T-helper 17 cell (primary cell): ENCODE results near the gene METTL13. TPM values are rescaled to one million over a fixed set of nuclear protein-coding genes. Genes with fewer than 3 reads are reported as not detected.
"Not testable (repeated sequence)": the region's sequence is repeated elsewhere in the genome, so short reads cannot be mapped to it uniquely, and the experiment has no call there.

Source experiments
- ATAC-seq: fragments of 150-1000 bp; cut with Tn5 transposase; 2 replicates; pipeline ENCODE4 v1.10.0; 2021; ENCODE audit warnings: mild to moderate bottlenecking, moderate library complexity
- DNase-seq, 3 donors: peaks; one replicate each; pipeline versions ENCODE4 v3.0.0 to v3.0.0-alpha.2; 2020 to 2021
- H3K9me3 ChIP-seq: one replicate; pipeline ENCODE4 v1.7.0; 2013; ENCODE audit warnings: low read length, mild to moderate bottlenecking; ENCODE audit not compliant: control insufficient read depth, poor library complexity, severe bottlenecking
- H3K27ac Mint-ChIP-seq: one replicate; pipeline ENCODE4 v1.8.0; 2022; ENCODE audit warnings: mild to moderate bottlenecking, moderate library complexity, mixed read lengths
- H3K27me3 Mint-ChIP-seq: one replicate; pipeline ENCODE4 v1.8.0; 2022; ENCODE audit warnings: mixed read lengths
- H3K36me3 Mint-ChIP-seq: one replicate; pipeline ENCODE4 v1.8.0; 2022; ENCODE audit warnings: low read depth, mixed read lengths
- H3K4me1 Mint-ChIP-seq: one replicate; pipeline ENCODE4 v1.8.0; 2022; ENCODE audit warnings: mild to moderate bottlenecking, mixed read lengths
- H3K4me3 Mint-ChIP-seq: one replicate; pipeline ENCODE4 v1.8.0; 2022; ENCODE audit warnings: mild to moderate bottlenecking, moderate library complexity, mixed read lengths
- total RNA-seq, 4 donors: library from RNA in 2 of 4; stranded (reverse) in 2 of 4; gene quantifications; one replicate each; pipeline ENCODE4 v1.2.3 and lab custom pipeline; 2022 to 2026

The METTL13 gene
- total RNA-seq, 2 donors from 2014 or later: 13.0 to 13.4 TPM

- H3K4me1 Mint-ChIP-seq: peaks cover 15% of the 10 kb centered on the region
- ATAC-seq: no peak
- no peaks in the 10 kb centered on the region for H3K9me3 ChIP-seq
- no peak overlapping the region for H3K4me3 Mint-ChIP-seq
- H3K27me3 Mint-ChIP-seq: no peaks in the 10 kb centered on the region
- no peak overlapping the region for H3K27ac Mint-ChIP-seq
- DNase-seq: no peak
- H3K36me3 Mint-ChIP-seq: peaks cover 14% of the 10 kb centered on the region
These were observed 17.7 kb downstream of the METTL13 start for GRCh38 chr1:171799166-171799565.

DNA sequence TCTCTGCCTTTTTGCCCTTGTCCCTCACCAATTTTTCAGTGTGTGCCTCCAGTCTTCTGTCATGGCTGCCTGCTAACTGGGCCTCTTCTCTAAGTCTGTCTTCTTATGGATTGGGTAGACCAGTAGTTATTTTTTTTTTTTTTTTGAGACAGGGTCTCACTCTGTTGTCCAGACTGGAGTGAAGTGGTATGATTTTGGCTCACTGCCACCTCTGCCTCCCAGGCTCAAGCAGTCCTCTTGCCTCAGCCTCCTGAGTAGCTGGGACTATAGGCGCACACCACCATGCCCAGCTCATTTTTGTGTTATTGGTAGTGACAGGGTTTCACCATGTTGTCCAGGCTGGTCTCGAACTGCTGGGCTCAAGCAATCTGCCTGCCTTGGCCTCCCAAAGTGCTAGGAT is 18.2 kb downstream of the METTL13 start:
- peaks cover 17% of the 10 kb centered on the region for H3K4me1 Mint-ChIP-seq
- not testable (repeated sequence) for H3K9me3 ChIP-seq, H3K27ac Mint-ChIP-seq, DNase-seq, H3K4me3 Mint-ChIP-seq, H3K27me3 Mint-ChIP-seq, ATAC-seq
- H3K36me3 Mint-ChIP-seq: peaks cover 14% of the 10 kb centered on the region

DNA sequence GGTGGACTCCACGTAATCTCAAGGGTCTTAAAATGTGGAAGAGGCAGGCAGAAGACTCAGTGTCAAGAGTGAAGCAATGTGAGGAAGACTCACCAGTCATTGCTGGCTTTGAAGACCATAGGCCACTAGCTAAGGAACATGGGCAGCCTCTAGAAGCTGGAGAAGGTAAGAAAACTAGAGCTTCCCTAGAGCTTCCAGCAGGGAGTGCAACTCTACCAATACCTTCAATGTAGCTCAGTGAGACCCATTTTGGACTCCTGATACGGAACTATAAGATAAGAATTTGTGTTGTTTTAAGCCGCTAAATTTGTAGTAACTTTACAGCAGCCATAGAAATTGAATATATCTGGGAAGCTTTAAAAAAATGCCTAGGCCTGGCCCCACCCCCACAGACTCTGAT is 18.9 kb downstream of the METTL13 start:
- no peaks in the 10 kb centered on the region for H3K9me3 ChIP-seq
- Mint-ChIP-seq H3K36me3 (peaks cover 11% of the 10 kb centered on the region), H3K4me1 (peaks cover 17% of the 10 kb centered on the region), H3K27ac (no peak overlapping the region), H3K27me3 (no peaks in the 10 kb centered on the region), H3K4me3 (no peak overlapping the region)
- ATAC-seq (no peak), DNase-seq (no peak)

DNA sequence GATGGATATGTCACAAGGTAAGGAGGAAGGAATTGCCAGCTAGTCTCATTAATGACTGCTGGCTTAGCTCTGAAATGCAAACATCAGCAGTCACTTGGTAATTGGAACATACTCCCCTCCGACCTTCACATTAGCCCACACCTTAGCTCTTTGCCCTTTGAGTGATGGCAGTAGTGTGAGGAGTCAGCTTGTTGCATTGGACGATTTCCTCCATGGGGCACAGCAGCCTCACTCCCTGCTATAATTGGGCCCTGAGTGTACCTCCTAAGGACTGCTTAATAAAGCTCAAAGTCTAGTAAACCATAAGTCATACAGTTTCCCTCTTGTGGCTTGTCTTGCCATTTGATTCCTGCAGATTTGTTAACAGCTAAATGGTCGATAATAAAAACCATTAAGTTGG is 19.4 kb downstream of the METTL13 start:
- ATAC-seq (no peak), DNase-seq (no peak)
- H3K4me1 Mint-ChIP-seq: peaks cover 20% of the 10 kb centered on the region
- H3K27me3 Mint-ChIP-seq: no peaks in the 10 kb centered on the region
- H3K27ac Mint-ChIP-seq: no peak overlapping the region
- no peak overlapping the region for H3K4me3 Mint-ChIP-seq
- H3K9me3 ChIP-seq: no peaks in the 10 kb centered on the region
- H3K36me3 Mint-ChIP-seq: peaks cover 11% of the 10 kb centered on the region

DNA sequence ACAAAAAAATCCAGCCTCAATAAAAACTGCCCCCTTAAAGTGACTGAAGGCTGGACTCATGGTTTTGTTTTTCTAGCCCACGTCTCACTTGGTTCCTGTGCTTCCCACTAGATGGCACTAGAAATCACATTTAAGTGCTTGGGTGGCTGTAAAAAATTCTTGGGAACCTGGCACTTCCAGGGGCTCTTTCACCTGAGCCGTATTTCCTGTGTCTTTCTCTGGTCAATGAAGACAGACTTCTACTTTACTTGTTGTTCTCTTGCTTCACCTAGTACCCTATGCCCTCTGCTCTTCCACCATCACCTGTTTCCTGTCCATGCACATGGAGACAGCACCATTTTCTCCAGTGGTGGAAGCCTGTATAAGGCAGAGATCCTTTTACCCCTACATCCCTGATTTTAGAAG is 20.0 kb downstream of the METTL13 start:
- H3K4me3 Mint-ChIP-seq: no peak overlapping the region
- peaks cover 20% of the 10 kb centered on the region for H3K4me1 Mint-ChIP-seq
- H3K27me3 Mint-ChIP-seq: no peaks in the 10 kb centered on the region
- H3K27ac Mint-ChIP-seq: no peak overlapping the region
- no peaks in the 10 kb centered on the region for H3K9me3 ChIP-seq
- ATAC-seq (peak; percentile 42), DNase-seq (no peak)
- H3K36me3 Mint-ChIP-seq: peaks cover 8% of the 10 kb centered on the region

- no peaks in the 10 kb centered on the region for H3K27me3 Mint-ChIP-seq
- H3K4me1 Mint-ChIP-seq: peaks cover 18% of the 10 kb centered on the region
- H3K4me3 Mint-ChIP-seq: no peak overlapping the region
- H3K9me3 ChIP-seq: no peaks in the 10 kb centered on the region
- no peak for DNase-seq
- no peak for ATAC-seq
- H3K27ac Mint-ChIP-seq: no peak overlapping the region
- H3K36me3 Mint-ChIP-seq: peaks cover 5% of the 10 kb centered on the region
These were observed 20.7 kb downstream of the METTL13 start for GRCh38 chr1:171802207-171802606.

DNA sequence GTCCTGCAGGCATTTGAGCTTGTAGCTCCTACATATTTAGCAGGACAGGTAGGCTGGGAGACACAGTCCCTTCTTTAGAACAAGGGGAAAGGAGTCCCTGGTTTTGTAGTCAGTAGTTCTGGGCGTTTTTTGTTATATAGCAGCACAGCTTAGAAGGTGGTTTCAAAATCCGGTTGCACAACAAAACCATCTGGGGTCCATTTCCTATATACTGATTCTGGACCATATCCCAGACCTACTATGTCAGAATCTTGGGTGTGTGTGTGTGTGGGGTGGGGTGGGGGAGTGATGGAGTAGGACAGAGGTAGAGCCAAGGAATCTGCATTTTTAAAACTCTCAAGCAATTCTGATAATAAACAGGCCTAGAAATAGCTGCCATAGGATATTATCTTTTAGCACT is 21.6 kb downstream of the METTL13 start:
- DNase-seq (no peak), ATAC-seq (no peak)
- Mint-ChIP-seq H3K27me3 (no peaks in the 10 kb centered on the region), H3K4me1 (peaks cover 18% of the 10 kb centered on the region), H3K27ac (no peak overlapping the region), H3K4me3 (no peak overlapping the region), H3K36me3 (peaks cover 5% of the 10 kb centered on the region)
- H3K9me3 ChIP-seq: no peaks in the 10 kb centered on the region

DNA sequence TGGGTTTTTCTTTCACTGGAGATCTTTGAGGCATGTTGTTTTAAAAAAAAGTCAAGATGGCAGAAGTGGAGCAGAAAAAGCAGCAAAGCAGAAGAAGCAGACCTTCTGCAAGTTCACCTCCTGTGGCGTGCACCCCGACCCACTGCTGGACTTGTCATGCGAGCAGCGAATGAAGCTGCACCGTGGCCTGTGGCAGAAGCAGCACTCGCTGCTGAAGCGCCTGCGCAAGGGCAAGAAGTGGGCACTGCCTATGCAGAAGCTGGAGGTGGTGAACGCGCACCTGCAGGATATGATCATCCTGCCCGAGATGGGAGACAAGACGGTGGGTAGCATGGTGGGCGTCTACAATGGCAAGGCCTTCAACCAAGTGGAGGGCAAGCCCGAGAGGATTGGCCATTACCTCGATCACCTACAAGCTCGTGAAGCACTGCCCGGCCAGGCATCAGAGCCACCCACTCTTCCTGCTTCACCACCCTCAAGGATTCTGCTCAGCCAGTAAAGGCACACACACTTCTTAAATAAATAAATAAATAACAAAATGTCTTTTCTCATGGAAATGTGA is 22.1 kb downstream of the METTL13 start:
- Mint-ChIP-seq H3K27ac (no peak overlapping the region), H3K36me3 (peaks cover 2% of the 10 kb centered on the region), H3K4me1 (peaks cover 15% of the 10 kb centered on the region), H3K4me3 (no peak overlapping the region), H3K27me3 (no peaks in the 10 kb centered on the region)
- DNase-seq (no peak), ATAC-seq (no peak)
- no peaks in the 10 kb centered on the region for H3K9me3 ChIP-seq

- Mint-ChIP-seq H3K36me3 (no peaks in the 10 kb centered on the region), H3K4me1 (peaks cover 10% of the 10 kb centered on the region), H3K27me3 (no peaks in the 10 kb centered on the region), H3K4me3 (no peak overlapping the region), H3K27ac (no peak overlapping the region)
- ATAC-seq (no peak), DNase-seq (no peak)
- no peaks in the 10 kb centered on the region for H3K9me3 ChIP-seq
These were observed 24.1 kb downstream of the METTL13 start for GRCh38 chr1:171805395-171806115.

DNA sequence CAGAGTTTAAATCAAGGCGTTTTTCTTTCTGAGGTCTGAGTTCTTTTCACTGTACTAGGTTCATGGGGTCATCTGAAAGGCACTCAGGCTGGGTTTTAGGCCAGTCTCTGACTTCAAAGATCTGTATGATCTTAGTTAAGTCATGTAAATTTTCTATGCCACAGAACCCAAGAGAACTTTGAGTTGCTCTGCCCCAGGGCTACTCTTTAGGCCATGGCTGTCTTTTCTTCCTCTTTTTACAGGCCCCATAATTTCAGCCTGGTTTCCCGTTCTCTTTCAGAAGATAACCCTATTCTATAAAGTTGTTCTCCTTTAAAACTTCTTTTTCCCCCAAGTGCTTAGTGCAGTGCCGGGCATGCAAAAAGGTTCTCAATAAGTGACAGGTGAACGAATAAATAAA is 26.1 kb downstream of the METTL13 start:
- no peaks in the 10 kb centered on the region for H3K36me3 Mint-ChIP-seq
- no peak overlapping the region for H3K4me3 Mint-ChIP-seq
- H3K27ac Mint-ChIP-seq: no peak overlapping the region
- H3K4me1 Mint-ChIP-seq: peaks cover 5% of the 10 kb centered on the region
- no peak for ATAC-seq
- H3K27me3 Mint-ChIP-seq: no peaks in the 10 kb centered on the region
- H3K9me3 ChIP-seq: no peaks in the 10 kb centered on the region
- DNase-seq: no peak

DNA sequence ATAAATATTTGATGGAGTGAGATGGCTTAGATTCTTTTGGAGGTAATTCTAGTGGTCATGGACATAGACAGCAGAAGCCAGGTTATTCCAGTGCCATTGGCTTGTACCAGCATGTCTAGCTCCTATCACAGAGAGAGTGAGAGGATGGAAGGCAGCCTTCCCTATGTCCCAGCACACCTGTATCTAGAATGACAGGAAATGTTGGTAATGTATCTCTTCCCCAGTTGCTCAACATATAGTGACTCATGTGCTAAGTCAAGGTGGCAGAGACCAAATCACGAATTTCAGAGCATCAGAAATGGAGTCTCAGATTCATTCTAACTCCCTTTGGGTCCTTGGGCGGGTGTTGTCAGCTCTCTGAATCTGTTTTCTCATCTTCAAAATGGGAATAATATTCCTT is 28.4 kb downstream of the METTL13 start:
- DNase-seq (no peak), ATAC-seq (no peak)
- no peaks in the 10 kb centered on the region for H3K9me3 ChIP-seq
- Mint-ChIP-seq H3K4me1 (peaks cover 3% of the 10 kb centered on the region), H3K27me3 (no peaks in the 10 kb centered on the region), H3K4me3 (no peak overlapping the region), H3K27ac (no peak overlapping the region), H3K36me3 (peaks cover 2% of the 10 kb centered on the region)

DNA sequence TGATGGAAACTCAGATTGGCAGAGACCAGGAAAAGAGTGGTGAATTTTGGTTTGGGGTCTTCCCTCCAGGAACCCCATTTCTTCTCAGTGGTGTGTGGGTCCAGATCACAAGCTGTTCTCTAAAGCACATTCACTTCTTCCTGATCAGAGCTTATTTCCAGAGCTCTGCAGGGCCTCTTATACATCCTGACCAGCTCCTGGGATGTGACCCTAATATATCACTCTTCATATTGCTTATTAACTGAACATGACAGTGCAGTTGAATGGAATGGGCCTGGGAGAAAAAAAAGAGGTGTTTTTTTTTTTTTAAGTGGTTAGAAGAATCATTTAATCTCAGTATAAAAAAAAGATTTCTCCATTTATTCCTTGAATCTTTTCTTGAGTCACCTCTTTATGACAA is 30.2 kb downstream of the METTL13 start:
- ATAC-seq: no peak

GRCh38 chr1:171814692-171815091 is 33.2 kb downstream of the METTL13 start:
- no peak overlapping the region for H3K4me3 Mint-ChIP-seq
- no peak for ATAC-seq

More for the DNA sequence above, 30.2 kb downstream of the METTL13 start:
- no peak for DNase-seq
- H3K27me3 Mint-ChIP-seq: no peaks in the 10 kb centered on the region
- H3K27ac Mint-ChIP-seq: no peak overlapping the region
- H3K36me3 Mint-ChIP-seq: peaks cover 2% of the 10 kb centered on the region
- no peaks in the 10 kb centered on the region for H3K4me1 Mint-ChIP-seq
- no peaks in the 10 kb centered on the region for H3K9me3 ChIP-seq
- H3K4me3 Mint-ChIP-seq: no peak overlapping the region

DNA sequence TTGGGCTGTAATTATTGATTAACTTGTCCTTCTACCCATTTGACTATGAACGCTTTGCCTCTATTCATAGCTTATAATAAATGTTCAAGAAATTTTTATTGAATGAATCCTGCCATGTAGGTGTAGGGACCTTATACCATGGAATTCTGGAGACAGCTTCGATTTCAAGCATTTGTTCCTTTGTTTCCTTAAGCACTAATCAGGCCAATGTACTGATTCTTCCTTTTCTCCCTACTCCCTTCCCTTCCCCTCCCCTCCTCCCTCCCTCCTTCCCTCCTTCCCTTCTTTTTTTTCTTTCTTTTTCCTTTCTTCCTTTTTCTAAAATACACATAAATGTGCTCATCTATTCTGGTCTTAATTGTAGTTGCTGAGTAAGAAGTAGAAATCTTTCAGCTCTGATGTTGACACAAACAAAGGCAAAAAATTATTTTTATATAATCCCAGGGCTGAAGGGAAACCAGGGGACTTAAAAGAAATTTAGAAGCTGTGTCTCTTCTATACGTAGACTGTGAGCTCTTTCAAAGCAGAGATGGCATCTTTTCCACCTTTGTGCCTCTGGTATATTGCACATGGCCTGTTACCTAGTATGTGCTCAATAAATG is 34.9 kb downstream of the METTL13 start:
- ATAC-seq: no peak

More at GRCh38 chr1:171814692-171815091, 33.2 kb downstream of the METTL13 start:
- peaks cover 3% of the 10 kb centered on the region for H3K4me1 Mint-ChIP-seq
- DNase-seq: no peak
- H3K36me3 Mint-ChIP-seq: peaks cover 2% of the 10 kb centered on the region
- H3K27ac Mint-ChIP-seq: no peak overlapping the region
- H3K9me3 ChIP-seq: no peaks in the 10 kb centered on the region
- no peaks in the 10 kb centered on the region for H3K27me3 Mint-ChIP-seq

More for the DNA sequence above, 34.9 kb downstream of the METTL13 start:
- H3K4me3 Mint-ChIP-seq: no peak overlapping the region
- peaks cover 3% of the 10 kb centered on the region for H3K4me1 Mint-ChIP-seq
- H3K27ac Mint-ChIP-seq: no peak overlapping the region
- H3K36me3 Mint-ChIP-seq: peaks cover 2% of the 10 kb centered on the region
- H3K9me3 ChIP-seq: no peaks in the 10 kb centered on the region
- no peak for DNase-seq
- no peaks in the 10 kb centered on the region for H3K27me3 Mint-ChIP-seq
